HG03439 (cell line): ENCODE data around the gene SF1.
"Not testable (repeated sequence)": the region's sequence is repeated elsewhere in the genome, so short reads cannot be mapped to it uniquely, and the experiment has no call there.

Experiments used
- ATAC-seq: cut with Tn5 transposase; IDR thresholded peaks from one replicate; pipeline ENCODE4 v1.9.1; 2021; ENCODE audit warnings: mild to moderate bottlenecking, moderate library complexity; ENCODE audit not compliant: unreplicated experiment

SF1 gene

GRCh38 chr11:64778473-64779298, at the start of gene SF1:
Gene SF1, minus strand, starts transcription at chr11:64778542. Its CDS starts 150 bp downstream, at chr11:64778392.
- ATAC-seq: peak; percentile 83

GRCh38 chr11:64827451-64827839, 49.1 kb upstream of the SF1 start:
- ATAC-seq: no peak

DNA sequence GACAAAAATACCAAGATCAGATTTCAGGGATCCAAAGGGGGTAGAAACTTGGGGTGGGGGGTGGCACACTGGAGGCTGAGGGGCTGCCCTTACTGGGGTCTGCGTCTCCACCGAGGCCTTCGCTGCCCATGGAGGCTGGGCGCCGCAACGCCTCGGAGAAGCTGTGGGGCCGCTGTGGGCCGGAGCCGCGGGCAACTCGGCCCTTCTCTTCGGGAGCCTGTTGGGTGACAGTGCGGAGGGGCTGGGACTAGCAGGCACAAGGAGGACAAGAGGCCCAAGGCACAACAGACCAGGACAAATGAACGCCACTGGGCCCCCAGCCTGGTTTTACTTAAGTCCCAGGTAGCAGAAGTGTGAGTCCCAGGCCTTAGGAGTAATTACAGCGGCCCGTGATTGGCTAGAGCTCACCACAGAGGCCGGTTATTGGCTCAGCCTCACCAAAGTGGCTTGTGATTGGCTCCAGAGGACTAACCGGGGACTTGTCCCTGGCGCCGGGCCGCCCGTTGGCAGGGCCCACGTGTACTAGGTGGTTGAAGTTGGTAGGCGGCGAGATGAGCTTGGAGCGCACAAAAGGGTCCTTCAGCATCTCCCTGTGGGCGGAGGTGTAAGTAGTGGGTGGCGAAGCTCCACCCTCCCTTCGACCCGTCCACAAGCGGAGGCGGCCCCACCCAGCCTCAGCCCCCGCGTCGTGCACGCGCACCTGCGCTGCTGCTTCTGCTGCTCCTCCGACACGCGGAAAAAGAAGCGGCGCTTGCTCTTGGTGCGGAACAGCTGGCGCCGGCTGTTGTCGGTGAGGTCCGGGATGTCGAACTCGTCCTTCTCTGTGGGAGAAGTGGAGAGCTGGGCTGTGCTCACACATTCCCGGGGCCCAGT, 48.5 kb upstream of the SF1 start:
- no peak for ATAC-seq

DNA sequence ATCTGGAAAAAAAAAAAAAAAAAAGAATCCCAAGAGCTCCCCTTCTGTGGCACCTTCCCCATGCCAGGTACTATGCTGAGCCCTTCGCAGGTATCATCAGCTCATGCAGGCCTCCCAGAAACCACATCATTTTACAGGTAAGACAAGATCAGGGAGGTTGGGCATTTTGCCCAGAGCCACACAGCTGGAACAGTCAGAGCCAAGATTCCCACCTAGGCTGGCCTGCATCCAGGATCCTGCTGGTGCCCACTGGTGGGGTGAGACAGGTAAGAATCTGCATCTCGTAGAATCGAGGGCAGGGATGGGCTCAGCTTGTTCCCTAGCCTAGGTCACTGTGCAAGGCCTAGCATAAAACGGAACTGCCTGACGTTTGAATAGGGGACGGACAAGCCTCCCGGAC, 47.7 kb upstream of the SF1 start:
- no peak for ATAC-seq

DNA sequence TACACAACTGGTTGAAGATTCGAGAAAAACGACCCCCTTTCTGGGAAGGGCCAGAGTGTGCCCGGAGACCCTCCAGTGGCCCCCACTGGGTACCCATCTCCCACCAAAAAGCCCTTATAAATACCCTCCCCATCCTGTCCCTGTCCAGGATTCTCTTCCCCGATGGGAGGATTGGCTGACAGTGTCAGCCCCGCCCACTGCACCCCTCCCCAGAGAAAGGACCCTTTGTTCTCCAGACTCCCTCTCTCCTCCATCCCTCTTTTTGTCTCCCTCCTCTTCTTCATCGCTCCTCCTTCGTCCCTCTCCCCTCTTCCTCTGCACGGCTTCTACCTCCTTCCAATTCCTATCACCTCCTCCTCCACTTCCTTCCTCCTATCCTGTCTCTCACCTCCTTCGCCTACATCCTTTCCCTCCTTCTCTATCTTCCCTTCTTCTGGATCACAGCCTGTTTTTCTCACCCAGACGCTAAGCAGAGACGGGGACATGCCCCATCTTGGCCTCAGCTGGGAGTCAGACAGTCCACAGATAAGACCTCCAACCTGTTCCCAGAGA, 45.3 kb upstream of the SF1 start:
- no peak for ATAC-seq

- no peak for ATAC-seq
Observed at GRCh38 chr11:64817476-64817875, 39.1 kb upstream of the SF1 start.

DNA sequence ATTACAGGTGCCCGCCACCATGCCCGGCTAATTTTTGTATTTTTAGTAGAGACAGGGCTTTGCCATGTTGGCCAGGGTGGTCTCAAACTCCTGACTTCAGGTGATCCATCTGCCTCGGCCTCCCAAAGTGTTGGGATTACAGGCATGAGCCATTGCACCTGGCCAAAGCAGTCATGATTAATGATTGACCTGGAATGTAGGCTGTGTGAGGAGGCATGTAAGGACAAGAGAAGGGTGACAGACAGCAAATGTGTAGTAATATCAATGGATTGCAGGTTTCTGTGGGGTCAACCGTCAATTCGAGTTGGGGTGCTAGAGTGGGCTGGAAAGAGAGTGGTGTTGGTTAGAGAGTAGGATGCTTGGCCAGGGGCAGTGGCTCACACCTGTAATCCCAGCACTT, 37.1 kb upstream of the SF1 start:
- ATAC-seq: not testable (repeated sequence)

- peak; percentile 48 for ATAC-seq
Observed at GRCh38 chr11:64814712-64815187, 36.4 kb upstream of the SF1 start.

- ATAC-seq: no peak
Observed at GRCh38 chr11:64813826-64814225, 35.5 kb upstream of the SF1 start.

DNA sequence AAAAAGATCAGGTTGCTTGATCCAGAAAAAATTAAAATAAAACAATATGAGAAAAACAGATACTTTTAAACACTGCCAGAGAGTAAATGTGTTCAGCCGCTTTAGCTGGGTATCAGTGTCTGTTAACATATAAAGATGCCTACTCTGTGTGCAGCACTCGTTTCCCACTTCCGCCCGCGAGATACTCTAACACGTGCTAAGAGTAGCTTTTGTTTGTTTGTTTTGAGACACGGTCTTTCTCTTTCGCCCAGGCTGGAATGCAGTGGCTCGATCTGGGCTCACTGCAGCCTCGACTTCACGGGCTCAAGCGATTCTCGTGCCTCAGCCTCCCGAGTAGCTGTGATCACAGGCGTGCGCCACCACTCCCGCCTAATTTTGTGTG, 32.5 kb upstream of the SF1 start:
- ATAC-seq: no peak

GRCh38 chr11:64810271-64810890, 32.0 kb upstream of the SF1 start, which contains the start of gene MEN1:
Gene MEN1, minus strand, starts transcription at chr11:64810551. Its CDS starts 442 bp downstream, at chr11:64810109.
- peak; percentile 60 for ATAC-seq

- ATAC-seq: no peak
Observed at GRCh38 chr11:64809781-64810241, 31.5 kb upstream of the SF1 start.

DNA sequence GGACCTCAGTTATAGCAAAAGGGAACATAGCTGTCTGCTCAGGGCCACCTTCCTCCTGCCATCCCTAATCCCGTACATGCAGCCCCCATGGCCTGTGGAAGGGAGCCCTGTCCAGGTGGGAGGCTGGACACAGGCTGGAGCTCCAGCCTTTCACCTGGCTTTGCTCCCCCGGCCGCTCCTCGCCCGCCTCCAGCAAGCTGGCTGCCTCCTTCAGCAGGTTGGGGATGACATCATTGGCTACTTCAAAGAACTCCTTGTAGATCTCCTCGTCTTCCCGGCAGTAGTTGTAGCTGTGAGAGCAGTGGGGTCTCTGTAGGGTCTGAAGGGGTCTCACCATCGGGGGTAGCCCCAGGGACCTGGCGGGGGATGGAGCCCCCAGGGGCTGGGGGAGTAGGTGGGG, 27.1 kb upstream of the SF1 start:
- no peak for ATAC-seq

- ATAC-seq: no peak
Observed at GRCh38 chr11:64804346-64805210, 26.2 kb upstream of the SF1 start.

GRCh38 chr11:64803846-64804345, 25.6 kb upstream of the SF1 start:
- no peak for ATAC-seq

DNA sequence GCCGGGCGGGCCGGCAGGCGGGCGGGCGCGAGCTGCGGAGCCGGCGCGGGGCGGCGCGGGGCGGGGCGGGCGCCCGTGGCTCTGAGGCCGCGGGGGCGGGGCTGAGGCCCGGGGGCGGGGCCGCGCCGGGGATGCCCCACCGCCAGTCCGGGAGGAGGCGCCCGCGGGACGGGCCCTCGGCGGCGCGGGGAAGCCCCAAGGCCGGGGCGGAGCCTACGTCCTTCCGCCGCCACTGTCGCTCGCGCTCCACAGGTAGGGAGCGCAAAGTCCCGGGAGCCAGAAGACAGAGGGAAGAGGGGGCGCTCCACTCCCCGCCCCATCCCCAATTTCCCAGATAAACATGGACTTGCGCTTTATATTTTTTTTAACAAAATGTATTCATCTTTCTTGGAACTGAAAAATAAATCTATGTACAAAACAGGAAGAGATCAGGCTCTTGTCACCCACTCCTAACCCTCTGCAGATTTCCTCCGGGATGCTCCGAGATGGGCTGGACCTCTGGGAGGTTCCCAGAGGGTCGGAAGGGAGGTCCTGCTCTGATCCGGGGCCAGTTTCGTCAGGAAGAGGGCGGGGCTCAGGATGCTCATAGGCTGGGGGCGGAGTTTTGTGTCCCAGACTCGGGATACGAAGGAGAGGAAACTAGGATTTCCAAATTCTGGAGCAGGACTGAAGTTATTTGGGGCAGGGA, 25.0 kb upstream of the SF1 start, which contains the start of gene MAP4K2:
MAP4K2 (minus strand) TSS at position 57 of the 688 bp plus-strand sequence. CDS start 65 bp downstream, outside the sequence.
- peak; percentile 53 for ATAC-seq

DNA sequence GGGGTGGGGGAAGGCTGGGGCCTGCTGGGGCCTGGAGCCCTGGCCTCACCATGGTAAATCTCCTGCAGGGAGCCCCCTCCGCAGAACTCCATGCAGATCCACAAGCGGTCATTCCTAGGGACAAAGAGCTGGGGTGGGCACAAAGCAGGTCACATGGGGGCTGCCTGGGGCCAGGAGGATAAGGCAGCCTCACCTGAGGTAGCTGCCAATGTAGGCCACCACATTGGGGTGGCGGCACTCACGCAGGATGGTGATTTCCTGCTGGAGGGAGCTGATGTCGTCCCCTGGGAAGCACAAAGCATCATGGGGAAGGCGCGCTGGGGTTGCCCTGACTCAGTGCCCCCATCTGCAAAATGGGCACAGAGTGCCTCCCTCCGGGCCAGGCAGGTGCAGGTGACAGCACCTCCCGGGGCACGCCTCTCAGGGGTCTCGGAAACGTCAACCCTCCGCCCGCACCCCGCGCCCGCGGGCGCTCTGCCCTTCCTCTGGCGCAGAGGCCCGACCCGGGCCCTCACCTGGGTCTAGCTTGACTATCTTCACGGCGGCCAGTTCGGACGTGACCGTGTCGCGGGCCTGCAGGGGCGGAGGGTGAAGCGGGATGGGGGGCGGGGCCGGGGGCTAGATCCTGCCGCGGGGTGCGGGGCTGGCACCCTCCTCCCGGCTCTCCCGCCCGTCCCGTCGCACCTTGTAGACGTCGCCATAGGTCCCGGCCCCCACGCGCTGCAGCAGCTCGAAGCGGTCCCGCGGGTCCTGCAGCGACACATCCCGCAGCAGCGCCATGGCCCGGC, 24.2 kb upstream of the SF1 start:
- peak; percentile 23 for ATAC-seq
